GM19043 (cell line): ENCODE measurements around the gene STOM.
"Not testable (repeated sequence)": the region's sequence is repeated elsewhere in the genome, so short reads cannot be mapped to it uniquely, and the experiment has no call there.

Experiments used
- ATAC-seq: cut with Tn5 transposase; IDR thresholded peaks from one replicate; pipeline ENCODE4 v1.9.1; 2021; ENCODE audit warnings: low read depth; ENCODE audit not compliant: unreplicated experiment

Gene STOM

GRCh38 chr9:121303456-121304451, 66.3 kb downstream of the STOM start:
- ATAC-seq, result no peak

DNA sequence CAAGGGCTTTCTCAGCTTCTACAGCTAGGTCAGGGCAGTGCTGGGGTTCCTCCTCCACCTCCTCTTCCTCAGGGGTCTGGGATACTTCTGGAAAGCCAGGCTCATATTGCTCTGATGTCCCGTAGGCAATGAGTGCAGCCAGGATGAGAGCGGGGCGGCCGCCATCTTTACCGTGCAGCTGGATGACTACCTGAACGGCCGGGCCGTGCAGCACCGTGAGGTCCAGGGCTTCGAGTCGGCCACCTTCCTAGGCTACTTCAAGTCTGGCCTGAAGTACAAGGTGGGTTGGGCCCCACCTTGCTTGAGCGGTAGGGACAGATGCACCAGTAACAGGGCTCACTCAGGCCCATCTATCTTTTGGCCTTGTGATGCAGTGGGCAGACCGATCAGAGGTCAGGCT, 67.3 kb downstream of the STOM start:
- no peak for ATAC-seq

- ATAC-seq, result no peak
Measured at GRCh38 chr9:121302341-121302740, 67.7 kb downstream of the STOM start.

GRCh38 chr9:121301881-121302286, 68.2 kb downstream of the STOM start:
- ATAC-seq, result no peak

GRCh38 chr9:121300283-121301119, 69.5 kb downstream of the STOM start:
- ATAC-seq, result no peak

DNA sequence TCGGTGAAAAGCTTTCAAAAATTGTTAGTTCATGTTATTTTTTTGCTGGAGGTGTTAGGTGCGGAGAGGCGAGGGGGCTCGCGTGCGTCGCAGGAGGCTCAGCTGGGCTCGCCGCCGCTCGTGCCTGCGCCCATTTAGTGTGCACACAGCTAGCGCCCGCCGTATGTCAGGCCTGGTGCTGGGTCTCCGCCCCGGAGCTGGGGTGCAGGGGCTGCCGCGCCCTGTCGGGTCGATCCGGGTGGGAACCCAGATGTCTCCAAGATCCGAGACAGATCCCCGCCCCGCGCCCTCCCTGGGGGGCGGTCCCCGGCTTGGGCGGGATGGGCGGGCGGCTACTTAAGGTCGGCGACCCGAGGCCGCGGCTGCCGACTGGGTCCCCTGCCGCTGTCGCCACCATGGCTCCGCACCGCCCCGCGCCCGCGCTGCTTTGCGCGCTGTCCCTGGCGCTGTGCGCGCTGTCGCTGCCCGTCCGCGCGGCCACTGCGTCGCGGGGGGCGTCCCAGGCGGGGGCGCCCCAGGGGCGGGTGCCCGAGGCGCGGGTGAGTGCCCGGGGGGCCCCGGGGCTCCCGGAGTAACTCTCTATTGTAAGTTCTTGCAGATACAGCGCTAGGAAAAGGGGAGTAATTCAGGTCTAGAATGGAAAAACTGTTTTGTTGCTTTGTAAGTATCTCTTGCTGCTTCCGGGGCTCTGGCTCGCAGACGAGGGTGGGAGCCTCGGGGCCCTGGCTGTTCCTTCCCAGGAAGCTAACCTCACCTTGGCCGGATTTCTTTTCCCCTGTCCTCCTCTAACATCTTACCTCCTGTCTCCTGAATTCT, 70.4 kb downstream of the STOM start:
- no peak for ATAC-seq

DNA sequence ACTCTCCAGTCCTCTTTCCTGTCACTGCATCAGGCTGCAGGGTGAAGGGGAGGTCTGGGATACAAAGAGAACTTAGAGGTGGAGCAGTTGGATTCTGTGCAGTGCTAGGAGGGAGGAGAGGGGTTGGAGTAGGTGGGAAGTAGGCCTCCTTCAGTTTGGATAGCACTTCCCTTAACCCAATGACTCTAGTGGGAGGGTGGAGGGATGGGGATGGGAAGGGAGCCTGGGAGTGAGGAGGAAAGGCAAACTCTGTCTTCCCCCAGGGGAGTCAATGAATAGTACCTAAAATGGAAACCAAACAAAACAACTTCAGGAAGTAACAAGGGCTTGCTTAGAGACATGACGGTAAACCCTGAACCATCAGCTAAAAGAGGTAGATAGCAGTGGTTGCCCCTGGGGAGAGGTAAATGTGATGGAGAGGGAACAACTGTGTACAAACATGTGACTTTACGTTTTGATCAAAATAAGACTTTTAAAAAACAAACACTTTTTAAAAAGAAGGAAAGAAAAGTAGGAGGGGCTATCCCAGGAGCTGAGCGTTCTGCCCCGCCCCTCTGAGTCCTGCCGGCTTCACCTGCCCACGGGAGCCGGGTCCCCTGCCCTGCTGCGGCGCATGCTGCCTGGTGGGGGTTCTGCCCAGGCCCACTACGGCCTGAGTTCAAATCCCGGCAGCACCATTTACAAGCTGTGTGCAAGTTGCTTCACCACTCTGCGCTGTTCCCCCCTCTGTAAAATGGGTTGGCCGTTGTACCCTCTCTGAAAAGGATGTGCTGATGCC, 71.2 kb downstream of the STOM start:
- ATAC-seq, result no peak

DNA sequence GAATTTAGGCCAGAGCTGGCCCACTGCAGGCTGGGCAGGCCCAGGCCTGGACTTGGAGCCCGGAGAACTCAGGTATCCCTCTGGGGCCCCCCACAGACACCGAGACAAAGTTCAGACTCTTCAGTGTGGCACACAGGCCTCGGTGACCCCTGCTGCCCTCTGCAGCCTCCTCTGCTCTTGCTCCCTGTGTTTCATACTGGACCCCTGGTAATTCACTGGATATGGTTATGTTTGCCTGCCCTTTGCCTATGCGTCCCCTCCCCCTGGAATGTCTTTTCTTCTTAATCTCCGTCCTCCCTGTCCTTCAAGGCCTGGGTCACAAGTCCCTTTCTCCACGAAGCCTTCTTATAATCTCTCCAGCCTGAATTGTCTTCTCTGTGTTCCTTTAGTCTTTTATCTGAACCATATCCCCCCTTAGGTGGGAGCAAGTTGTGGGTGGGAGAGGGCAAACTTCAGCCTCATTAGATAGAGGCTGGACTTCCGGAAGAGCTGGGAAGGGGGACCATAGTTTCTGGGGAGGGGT, 72.0 kb downstream of the STOM start:
- no peak for ATAC-seq

- no peak for ATAC-seq
Measured at GRCh38 chr9:121297389-121297788, 72.7 kb downstream of the STOM start.

DNA sequence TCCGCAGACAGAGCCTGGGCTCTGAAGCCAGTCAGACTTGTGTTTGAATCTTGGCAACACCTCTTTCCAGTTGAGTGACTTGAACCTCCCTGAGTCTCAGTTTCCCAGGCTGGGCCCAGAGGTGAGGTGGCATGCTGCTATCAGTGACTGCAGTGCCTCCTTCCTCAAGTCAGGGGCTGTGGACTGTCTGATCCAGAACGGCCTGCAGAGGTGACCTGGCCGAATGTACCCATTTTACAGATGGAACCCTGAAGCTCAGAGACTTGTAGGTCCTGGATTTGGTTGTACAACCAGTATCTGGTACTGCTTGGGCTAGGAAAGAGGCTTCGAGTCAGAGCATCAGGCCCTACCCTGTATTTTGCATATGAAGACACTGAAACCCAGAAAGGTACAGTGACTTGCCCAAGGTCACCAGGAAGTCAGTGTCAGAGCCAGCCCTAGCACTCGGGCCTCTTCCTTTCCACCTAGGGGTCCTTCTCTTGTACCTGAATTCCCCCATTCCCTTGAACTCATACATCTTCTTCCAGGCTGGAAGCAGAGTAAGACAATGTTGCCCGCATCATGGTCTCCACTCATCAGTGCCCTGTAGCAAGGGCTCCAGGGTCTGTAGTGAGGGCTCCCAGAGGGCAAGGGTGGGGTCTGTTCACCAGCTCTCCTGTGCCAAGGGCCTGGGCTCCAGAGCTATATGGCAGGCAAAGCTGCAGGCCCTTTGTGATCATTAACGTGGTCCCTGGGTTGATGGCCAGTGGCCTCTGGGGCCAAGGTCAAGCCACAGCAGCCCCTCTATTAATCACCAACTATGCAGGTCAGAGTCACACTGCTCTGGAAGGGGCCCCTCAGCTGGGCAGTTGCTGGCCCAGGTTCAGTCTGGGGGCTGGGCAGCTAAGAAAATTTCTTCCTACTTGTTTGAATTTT, 73.6 kb downstream of the STOM start:
- no peak for ATAC-seq

DNA sequence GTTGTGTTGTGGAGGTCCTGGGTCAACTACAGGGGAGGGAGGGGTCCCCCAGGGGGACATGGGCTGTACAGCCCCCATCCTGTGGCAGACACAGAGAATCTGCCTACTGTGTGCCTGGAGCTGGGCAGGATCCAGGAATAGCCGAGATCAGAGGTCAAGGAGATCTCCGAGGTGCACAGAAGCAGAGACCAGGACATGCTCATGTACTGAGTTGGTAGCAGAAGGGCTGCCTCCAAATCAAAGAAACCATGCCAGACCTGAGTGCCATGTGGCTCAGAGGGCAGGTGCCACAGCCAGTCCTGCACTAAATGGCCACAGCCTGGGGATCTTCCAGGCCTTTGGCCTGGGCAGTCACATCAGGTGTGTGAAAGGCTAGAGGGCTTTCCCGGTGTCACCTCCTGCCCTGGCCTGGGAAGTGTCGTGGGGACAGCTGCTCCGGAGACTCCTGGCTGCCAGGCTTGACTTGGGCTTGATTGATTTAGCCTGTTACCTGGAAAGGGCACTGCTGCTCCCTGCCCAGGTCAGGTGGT, 74.3 kb downstream of the STOM start:
- ATAC-seq, result no peak

DNA sequence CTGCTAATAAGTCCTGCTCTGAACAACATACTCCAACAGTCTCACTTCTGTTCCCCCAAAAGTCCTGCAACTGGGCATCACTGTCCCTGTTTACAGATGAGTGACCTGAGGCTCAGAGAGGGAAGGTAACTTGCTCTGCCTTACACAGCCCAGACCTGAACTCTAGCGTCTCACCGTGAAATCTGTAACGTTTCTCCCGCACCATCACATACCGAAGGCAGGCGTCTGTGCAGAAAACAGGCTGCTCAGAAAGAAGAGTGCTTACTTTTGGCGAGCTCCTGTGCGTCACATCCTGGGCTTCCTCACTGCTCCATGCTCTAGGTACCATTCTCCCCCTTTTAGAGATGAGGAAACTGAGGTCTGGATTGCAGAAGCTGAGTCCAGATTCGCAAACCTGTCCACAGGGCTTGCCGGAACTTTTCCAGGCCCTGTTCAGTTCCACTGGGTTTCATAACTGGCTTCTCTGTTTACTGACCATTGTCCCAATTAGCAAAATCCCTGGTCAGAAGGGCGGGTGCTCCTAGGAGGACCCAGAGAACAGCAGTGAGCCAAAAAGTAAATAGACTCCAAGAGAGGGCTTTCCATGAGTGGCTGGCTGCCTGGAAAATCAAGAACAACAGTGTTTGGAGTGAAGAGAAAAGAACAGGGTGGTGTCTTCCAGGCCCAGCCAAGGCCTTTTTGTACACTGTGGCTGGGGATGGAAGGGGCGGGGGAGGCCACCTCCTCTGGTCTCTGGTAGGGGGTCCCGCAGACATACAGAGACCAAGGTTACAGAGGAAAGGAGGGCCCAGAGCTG, 75.0 kb downstream of the STOM start:
- ATAC-seq, result no peak

DNA sequence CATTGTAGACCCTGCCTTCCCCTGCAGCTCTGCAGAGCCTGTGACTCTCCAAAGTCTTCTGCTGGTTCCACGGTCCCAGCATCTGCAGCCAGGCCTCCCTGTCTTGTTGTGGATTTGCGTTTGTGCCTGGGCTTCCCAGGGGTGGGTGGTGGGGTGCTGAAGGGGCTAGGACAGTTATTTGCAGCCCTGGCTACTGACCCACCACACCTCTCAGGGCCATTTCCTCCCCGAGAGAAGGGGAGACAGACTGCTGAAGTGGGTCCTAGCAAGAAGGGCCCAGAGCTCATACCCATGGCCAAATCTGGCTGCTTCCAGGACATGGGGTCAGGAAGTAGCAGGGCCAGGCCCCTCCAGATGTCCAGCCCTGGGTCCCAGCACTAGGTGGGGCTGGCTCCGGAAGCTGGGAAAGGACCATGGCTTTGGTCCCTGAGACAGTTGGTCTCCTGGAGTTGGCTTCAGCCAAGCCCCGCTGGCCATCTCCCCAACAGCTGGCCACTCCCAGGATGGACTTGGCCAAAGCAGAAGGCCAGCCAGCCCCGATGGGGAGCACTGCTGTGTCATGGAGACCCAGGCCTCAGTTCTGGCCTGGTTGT, 75.8 kb downstream of the STOM start:
- ATAC-seq, result no peak

- ATAC-seq, result no peak
Measured at GRCh38 chr9:121292801-121293241, 77.2 kb downstream of the STOM start.

- ATAC-seq, result no peak
Measured at GRCh38 chr9:121292051-121292450, 78.0 kb downstream of the STOM start.

DNA sequence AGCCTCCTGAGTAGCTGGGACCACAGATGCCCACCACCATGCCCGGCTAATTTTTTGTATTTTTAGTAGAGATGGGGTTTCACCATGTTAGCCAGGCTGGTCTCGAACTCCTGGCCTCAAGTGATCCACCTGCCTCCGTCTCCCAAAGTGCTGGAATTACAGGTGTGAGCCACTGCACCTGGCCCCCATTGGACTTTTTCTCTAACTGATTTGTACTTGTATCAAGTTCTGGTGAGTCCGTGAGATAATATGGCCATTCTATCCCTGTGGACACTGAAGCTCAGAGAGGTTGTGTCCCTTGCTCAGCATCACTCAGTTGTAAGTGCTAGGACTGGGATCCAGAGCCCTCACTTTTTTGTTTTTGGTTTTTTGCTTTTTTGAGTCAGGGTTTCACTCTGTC, 78.5 kb downstream of the STOM start:
- ATAC-seq, result not testable (repeated sequence)

DNA sequence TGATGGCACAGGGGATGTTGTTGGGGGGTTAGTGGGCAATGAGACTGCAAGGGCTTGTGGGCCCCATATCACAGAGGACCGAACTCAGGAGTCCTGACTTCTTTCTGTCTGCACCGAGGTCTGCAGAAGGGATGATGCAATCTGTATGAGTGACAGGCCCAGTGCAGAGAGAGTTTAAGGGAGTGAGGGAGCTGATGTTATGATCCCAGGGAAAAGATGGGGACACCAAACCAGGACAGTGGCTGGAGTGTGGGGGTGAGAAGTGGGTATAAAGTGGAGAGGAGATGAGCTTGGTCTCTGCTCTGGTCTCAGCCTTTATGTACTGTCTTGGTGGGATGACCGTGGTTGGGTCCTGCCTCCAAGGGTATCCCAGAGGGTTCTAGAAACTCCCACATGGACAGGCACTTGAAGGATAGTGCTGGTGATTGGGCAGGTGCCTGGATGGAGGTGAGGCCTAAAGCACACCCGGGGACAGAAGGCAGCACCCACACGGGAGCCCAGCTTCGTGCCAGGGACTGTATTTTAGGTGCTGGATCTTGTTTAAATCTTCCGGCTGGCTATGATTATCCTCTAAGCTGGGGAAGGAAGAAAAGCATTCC, 80.2 kb downstream of the STOM start:
- no peak for ATAC-seq
